Liver (tissue), 3 donors: ENCODE data around the gene TSHZ3.

Source experiments
- EGR1 ChIP-seq, 2 donors: IDR thresholded peaks; 2 replicates each; pipeline ENCODE4 v1.6.1; 2016 to 2018; ENCODE audit warnings: antibody characterized with exemption in 2 of 2, low read depth in 2 of 2
- FOXA1 ChIP-seq: IDR thresholded peaks from 2 replicates; pipeline ENCODE4 v1.6.1; 2016; ENCODE audit warnings: antibody characterized with exemption
- GABPA ChIP-seq, 2 donors: IDR thresholded peaks in 1 of 2; conservative IDR thresholded peaks in 1 of 2; 2 replicates each; pipeline ENCODE4 v1.6.1; 2016; ENCODE audit warnings: antibody characterized with exemption in 2 of 2, mild to moderate bottlenecking in 1 of 2, moderate library complexity in 1 of 2
- SP1 ChIP-seq: IDR thresholded peaks from 2 replicates; pipeline ENCODE4 v1.6.1; 2018; ENCODE audit warnings: antibody characterized with exemption, mild to moderate bottlenecking
- TF ChIP-seq, protein P1 (sequence below): fragments of 150-350 bp; IDR thresholded peaks from 2 replicates; pipeline ENCODE4 v1.5.1; 2017; ENCODE audit warnings: improper control_type of control experiment, low read depth, low read length; ENCODE audit not compliant: missing input control
- TF ChIP-seq, protein P2 (sequence below): IDR thresholded peaks from 2 replicates; pipeline ENCODE4 v1.6.1; 2016; ENCODE audit warnings: antibody characterized with exemption, mild to moderate bottlenecking
- TF ChIP-seq, protein P3 (sequence below): IDR thresholded peaks from 2 replicates; pipeline ENCODE4 v1.6.1; 2016; ENCODE audit warnings: antibody characterized with exemption
- TF ChIP-seq, protein P4 (sequence below): IDR thresholded peaks from 2 replicates; pipeline ENCODE4 v1.6.1; 2016; ENCODE audit warnings: antibody characterized with exemption
- donor health status: healthy.
- donor health status: healthy.

DNA sequence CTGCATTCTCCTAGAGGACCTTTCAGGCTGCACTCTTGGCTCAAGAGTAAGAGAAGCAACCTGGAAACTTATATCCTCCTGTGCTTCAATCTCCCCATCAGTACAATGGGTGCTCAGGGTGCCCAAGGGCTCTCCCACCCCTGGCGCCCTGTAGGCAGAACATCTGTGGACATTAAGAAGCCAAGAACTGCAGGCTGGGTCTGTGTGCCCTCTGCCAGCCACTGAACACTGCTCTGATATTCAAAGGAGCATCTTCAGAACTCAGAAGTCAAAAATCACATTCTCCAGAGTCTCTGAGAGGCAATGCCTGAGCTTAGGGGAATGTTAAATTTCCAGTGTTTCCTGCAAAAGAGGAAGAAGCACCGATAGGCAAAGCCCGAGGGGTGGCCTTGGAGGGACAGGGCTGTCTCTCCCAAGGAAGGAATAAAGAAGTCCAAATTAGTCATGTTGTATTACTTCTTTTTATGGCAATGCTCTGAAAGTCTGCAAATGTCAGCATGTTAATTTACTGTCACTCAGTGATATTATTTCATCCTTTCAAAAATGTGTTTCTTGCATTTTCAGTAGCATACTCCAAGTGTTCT, 88.1 kb downstream of the TSHZ3 start:
- TF ChIP-seq, protein P1, sequence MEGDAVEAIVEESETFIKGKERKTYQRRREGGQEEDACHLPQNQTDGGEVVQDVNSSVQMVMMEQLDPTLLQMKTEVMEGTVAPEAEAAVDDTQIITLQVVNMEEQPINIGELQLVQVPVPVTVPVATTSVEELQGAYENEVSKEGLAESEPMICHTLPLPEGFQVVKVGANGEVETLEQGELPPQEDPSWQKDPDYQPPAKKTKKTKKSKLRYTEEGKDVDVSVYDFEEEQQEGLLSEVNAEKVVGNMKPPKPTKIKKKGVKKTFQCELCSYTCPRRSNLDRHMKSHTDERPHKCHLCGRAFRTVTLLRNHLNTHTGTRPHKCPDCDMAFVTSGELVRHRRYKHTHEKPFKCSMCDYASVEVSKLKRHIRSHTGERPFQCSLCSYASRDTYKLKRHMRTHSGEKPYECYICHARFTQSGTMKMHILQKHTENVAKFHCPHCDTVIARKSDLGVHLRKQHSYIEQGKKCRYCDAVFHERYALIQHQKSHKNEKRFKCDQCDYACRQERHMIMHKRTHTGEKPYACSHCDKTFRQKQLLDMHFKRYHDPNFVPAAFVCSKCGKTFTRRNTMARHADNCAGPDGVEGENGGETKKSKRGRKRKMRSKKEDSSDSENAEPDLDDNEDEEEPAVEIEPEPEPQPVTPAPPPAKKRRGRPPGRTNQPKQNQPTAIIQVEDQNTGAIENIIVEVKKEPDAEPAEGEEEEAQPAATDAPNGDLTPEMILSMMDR: no peak
- TF ChIP-seq EGR1 (IDR thresholded peaks at IDR 0.05; ENCODE audit: low read depth in 2 of 2) (no peak), GABPA (IDR thresholded peaks at IDR 0.05 in 1 of 2, conservative IDR thresholded peaks at IDR 0.05 in 1 of 2) (no peak), FOXA1 (no peak), SP1 (no peak)
- TF ChIP-seq, protein P2, sequence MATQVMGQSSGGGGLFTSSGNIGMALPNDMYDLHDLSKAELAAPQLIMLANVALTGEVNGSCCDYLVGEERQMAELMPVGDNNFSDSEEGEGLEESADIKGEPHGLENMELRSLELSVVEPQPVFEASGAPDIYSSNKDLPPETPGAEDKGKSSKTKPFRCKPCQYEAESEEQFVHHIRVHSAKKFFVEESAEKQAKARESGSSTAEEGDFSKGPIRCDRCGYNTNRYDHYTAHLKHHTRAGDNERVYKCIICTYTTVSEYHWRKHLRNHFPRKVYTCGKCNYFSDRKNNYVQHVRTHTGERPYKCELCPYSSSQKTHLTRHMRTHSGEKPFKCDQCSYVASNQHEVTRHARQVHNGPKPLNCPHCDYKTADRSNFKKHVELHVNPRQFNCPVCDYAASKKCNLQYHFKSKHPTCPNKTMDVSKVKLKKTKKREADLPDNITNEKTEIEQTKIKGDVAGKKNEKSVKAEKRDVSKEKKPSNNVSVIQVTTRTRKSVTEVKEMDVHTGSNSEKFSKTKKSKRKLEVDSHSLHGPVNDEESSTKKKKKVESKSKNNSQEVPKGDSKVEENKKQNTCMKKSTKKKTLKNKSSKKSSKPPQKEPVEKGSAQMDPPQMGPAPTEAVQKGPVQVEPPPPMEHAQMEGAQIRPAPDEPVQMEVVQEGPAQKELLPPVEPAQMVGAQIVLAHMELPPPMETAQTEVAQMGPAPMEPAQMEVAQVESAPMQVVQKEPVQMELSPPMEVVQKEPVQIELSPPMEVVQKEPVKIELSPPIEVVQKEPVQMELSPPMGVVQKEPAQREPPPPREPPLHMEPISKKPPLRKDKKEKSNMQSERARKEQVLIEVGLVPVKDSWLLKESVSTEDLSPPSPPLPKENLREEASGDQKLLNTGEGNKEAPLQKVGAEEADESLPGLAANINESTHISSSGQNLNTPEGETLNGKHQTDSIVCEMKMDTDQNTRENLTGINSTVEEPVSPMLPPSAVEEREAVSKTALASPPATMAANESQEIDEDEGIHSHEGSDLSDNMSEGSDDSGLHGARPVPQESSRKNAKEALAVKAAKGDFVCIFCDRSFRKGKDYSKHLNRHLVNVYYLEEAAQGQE: no peak
- TF ChIP-seq, protein P3, sequence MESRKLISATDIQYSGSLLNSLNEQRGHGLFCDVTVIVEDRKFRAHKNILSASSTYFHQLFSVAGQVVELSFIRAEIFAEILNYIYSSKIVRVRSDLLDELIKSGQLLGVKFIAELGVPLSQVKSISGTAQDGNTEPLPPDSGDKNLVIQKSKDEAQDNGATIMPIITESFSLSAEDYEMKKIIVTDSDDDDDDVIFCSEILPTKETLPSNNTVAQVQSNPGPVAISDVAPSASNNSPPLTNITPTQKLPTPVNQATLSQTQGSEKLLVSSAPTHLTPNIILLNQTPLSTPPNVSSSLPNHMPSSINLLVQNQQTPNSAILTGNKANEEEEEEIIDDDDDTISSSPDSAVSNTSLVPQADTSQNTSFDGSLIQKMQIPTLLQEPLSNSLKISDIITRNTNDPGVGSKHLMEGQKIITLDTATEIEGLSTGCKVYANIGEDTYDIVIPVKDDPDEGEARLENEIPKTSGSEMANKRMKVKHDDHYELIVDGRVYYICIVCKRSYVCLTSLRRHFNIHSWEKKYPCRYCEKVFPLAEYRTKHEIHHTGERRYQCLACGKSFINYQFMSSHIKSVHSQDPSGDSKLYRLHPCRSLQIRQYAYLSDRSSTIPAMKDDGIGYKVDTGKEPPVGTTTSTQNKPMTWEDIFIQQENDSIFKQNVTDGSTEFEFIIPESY: no peak
- TF ChIP-seq, protein P4, sequence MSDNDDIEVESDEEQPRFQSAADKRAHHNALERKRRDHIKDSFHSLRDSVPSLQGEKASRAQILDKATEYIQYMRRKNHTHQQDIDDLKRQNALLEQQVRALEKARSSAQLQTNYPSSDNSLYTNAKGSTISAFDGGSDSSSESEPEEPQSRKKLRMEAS: no peak
